ENCODE results near the gene IQGAP1. TPM values are rescaled to one million over a fixed set of nuclear protein-coding genes. Genes with fewer than 3 reads are reported as not detected.

Gene IQGAP1
- total RNA-seq, 1 experiment from 2014 or later: 52.7 TPM

DNA sequence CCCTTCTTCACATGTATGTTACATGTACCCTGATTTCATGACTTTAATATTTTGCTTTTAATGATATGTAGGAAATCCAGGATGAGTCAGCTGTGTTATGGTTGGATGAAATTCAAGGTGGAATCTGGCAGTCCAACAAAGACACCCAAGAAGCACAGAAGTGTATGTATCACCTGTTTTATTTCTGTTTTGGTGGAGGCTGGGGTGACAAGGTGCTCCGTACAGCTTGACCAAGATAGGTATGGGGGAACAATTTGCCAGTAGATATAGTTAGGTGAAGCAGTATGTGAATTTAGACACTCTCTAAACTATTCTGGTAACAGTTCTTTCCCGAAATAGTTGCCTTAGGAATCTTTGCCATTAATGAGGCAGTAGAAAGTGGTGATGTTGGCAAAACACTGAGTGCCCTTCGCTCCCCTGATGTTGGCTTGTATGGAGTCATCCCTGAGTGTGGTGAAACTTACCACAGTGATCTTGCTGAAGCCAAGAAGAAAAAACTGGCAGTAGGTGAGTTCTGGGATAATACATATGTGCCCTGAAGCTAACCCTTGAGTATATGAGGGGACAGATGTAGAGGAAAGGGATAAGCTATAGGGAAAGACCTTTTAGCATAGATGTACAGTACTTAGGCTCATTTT lies 78.0 kb downstream of the IQGAP1 start:
- no peak for DNase-seq (ENCODE audit: low spot score)
- in situ Hi-C loops (cut with HindIII; ENCODE audit: low sequenced_read_pairs): no loop called here

GRCh38 chr15:90469723-90470122 lies 81.7 kb downstream of the IQGAP1 start:
- DNase-seq (ENCODE audit: low spot score): no peak
- in situ Hi-C loops (cut with HindIII; ENCODE audit: low sequenced_read_pairs): no loop called here

DNA sequence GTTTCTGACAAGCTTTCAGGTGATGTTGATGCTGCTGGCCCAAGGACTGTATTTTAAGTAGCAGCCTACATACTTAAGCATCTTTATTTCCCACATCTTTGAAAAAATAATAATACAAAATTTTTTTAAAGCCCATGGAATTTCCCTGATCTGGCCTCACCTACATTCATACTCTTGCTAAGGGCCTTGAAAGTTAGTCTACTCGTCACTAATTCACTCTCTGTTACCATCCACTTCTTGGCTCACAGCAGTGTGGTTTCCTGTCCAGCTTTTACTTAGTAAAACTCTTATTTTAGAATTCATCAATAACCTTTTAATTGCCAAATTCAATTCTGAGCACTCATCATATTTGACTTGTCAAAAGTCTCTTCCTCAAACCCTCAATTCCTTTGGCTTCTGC lies 82.4 kb downstream of the IQGAP1 start:
- in situ Hi-C loops (cut with HindIII; ENCODE audit: low sequenced_read_pairs): no loop called here
- DNase-seq (ENCODE audit: low spot score): no peak

- DNase-seq (ENCODE audit: low spot score): no peak
- in situ Hi-C loops (cut with HindIII; ENCODE audit: low sequenced_read_pairs): no loop called here
Measured at GRCh38 chr15:90471126-90471525, 83.1 kb downstream of the IQGAP1 start.

DNA sequence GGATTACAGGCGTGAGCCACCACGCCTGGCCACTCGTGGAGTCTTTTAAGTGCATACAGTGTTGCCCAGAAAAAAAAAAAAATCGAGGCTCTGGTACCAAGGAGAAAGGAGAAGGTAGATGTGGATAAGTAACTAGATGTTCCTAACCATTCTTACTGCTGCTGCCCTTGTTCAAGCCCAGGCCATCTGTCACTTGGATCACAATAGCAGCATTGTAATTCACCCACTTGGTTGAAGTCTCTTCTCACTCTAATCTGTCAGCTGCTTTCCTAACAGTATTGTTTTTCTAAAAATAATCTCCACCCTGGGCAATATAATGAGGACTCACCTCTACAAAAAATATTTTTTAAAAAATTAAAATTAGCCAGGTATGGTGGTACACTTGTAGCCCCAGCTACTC lies 83.7 kb downstream of the IQGAP1 start:
- peak; percentile 36 for DNase-seq (ENCODE audit: low spot score)
- in situ Hi-C loops (cut with HindIII; ENCODE audit: low sequenced_read_pairs): no loop called here

GRCh38 chr15:90478846-90479481 lies 90.9 kb downstream of the IQGAP1 start:
- in situ Hi-C loops (cut with HindIII; ENCODE audit: low sequenced_read_pairs): loop anchor here (25.0 kb wide), 1 partner anchor 167 kb away; no protein-coding TSS in a partner anchor
- DNase-seq (ENCODE audit: low spot score): no peak

- DNase-seq (ENCODE audit: low spot score): no peak
- in situ Hi-C loops (cut with HindIII; ENCODE audit: low sequenced_read_pairs): loop anchor here (25.0 kb wide), 1 partner anchor 167 kb away; no protein-coding TSS in a partner anchor
Measured at GRCh38 chr15:90479656-90480055, 91.6 kb downstream of the IQGAP1 start.

DNA sequence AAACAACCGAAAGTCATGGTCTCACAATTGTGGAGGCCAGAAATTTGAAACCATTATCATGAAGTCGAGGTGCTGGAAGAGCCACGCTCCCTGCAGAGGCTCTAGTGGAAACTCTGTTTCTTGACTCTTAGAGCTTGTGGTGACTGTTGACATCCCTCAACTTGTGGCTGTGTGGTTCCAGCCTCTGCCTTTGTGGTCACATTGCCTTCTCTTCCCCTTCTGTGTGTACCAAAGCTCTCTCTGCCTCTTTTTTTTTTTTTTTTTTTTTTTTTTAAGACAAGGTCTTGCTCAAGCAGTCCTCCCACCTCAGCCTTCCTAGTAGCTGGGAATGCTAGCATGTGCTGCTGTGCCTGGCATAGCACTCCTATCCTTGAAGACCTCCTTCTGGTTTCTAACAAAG lies 93.0 kb downstream of the IQGAP1 start:
- in situ Hi-C loops (cut with HindIII; ENCODE audit: low sequenced_read_pairs): loop anchor here (25.0 kb wide), 1 partner anchor 169 kb away; no protein-coding TSS in a partner anchor

GRCh38 chr15:90482124-90483011 lies 94.3 kb downstream of the IQGAP1 start:
- peak; percentile 67 for DNase-seq (ENCODE audit: low spot score)
- in situ Hi-C loops (cut with HindIII; ENCODE audit: low sequenced_read_pairs): loop anchor here (25.0 kb wide), 1 partner anchor 170 kb away; no protein-coding TSS in a partner anchor

More for the DNA sequence above, 93.0 kb downstream of the IQGAP1 start:
- no peak for DNase-seq (ENCODE audit: low spot score)

DNA sequence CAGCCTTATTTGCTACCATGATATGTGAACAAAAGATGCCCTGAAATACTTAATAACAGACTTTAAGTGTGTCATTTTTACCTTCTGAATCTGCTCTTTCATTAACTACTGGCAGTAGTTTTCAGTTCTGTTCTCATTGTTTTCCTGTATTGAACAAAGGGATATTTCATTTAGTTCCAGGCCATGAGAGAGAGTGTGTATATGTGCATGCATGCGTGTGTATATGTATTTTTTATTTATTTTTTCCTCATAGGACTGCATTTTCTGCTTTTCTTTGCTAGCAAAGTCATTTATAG lies 94.9 kb downstream of the IQGAP1 start:
- in situ Hi-C loops (cut with HindIII; ENCODE audit: low sequenced_read_pairs): loop anchor here (25.0 kb wide), 1 partner anchor 171 kb away; no protein-coding TSS in a partner anchor
- no peak for DNase-seq (ENCODE audit: low spot score)

- in situ Hi-C loops (cut with HindIII; ENCODE audit: low sequenced_read_pairs): loop anchor here (25.0 kb wide), 1 partner anchor 171 kb away; no protein-coding TSS in a partner anchor
- no peak for DNase-seq (ENCODE audit: low spot score)
Measured at GRCh38 chr15:90483637-90484036, 95.6 kb downstream of the IQGAP1 start.

DNA sequence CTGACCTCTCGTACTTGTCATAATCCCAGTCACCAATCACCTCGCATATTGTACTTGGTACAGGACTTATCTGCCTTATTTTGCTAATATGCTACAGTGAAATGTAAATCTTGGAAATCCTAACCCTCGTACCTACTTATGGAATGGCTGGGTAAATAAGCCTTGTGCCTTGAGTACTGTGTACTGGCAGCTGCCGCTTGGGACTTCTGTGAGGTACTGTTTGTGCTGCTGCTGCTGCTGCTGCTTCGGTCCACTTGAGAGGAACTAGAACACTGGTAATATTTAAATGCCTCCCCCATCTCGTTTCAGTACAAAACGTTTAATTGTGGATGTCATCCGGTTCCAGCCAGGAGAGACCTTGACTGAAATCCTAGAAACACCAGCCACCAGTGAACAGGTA lies 99.1 kb downstream of the IQGAP1 start:
- no peak for DNase-seq (ENCODE audit: low spot score)
- in situ Hi-C loops (cut with HindIII; ENCODE audit: low sequenced_read_pairs): loop anchor here (25.0 kb wide), 1 partner anchor 175 kb away; no protein-coding TSS in a partner anchor

DNA sequence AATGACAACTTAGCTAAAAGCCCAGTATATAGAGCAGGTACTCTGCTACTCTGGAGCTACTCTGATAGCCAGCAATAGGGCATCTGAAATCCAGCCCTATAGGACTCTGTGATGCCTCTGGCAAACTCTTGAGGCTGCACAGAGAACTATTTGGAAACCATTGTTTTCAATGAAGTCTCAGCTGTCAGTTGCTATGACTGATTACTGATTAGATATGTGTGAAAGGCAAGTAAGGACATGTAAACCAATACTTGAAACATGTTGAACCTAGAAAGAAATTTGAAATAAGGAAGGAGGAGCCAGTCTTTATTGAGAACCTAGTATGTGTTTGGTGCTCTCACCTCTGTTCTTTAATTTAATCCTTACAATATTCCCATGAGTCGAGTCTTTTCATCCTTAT lies 101.5 kb downstream of the IQGAP1 start:
- in situ Hi-C loops (cut with HindIII; ENCODE audit: low sequenced_read_pairs): loop anchor here (25.0 kb wide), 1 partner anchor 177 kb away; no protein-coding TSS in a partner anchor

GRCh38 chr15:90489944-90490343 lies 101.9 kb downstream of the IQGAP1 start:
- in situ Hi-C loops (cut with HindIII; ENCODE audit: low sequenced_read_pairs): loop anchor here (25.0 kb wide), 1 partner anchor 178 kb away; no protein-coding TSS in a partner anchor

More for the DNA sequence above, 101.5 kb downstream of the IQGAP1 start:
- no peak for DNase-seq (ENCODE audit: low spot score)

DNA sequence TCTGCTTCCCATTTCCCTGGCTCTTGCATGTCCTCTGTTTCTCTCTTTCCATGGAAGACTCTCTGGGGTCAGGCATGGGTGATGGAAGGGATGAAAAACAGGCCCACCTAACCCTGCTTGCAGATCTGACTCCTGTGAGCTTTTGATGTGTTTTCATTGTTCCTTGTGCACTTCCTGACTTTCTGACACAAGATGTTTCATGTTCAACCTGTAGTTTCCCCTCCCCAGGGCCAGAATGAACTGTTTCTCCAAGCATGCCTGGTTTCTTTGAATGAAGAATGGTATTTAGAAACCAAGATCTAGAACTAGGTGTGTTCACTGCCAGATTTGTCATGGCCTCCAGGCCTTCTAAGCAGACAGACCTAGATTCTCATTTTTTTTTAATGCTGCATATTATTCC lies 105.6 kb downstream of the IQGAP1 start:
- in situ Hi-C loops (cut with HindIII; ENCODE audit: low sequenced_read_pairs): loop anchor here (25.0 kb wide), 1 partner anchor 181 kb away; no protein-coding TSS in a partner anchor
- DNase-seq (ENCODE audit: low spot score): no peak

More at GRCh38 chr15:90489944-90490343, 101.9 kb downstream of the IQGAP1 start:
- no peak for DNase-seq (ENCODE audit: low spot score)

GRCh38 chr15:90495067-90495466 lies 107.0 kb downstream of the IQGAP1 start:
- no peak for DNase-seq (ENCODE audit: low spot score)
- in situ Hi-C loops (cut with HindIII; ENCODE audit: low sequenced_read_pairs): loop anchor here (25.0 kb wide), 1 partner anchor 183 kb away; no protein-coding TSS in a partner anchor

DNA sequence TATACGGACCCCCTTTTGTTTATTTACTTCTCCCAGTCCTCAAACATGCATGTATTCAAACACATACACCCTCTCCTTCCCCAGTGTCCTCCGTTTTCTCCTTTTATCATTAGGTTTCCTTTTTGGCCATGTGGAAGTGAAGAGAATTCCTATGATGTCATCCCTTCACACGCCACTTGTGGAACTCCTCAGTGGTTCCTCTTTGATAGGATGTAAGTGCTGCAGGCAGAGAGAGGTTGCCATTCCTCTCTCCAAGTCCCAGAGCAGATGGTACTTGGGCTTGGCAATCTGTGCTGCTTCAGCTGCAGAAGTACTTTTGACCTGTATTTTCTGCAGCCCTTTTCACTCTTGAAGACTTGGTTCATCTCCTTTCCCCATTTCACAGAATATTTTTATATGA lies 108.7 kb downstream of the IQGAP1 start:
- in situ Hi-C loops (cut with HindIII; ENCODE audit: low sequenced_read_pairs): loop anchor here (25.0 kb wide), 1 partner anchor 184 kb away; no protein-coding TSS in a partner anchor
- peak; percentile 71 for DNase-seq (ENCODE audit: low spot score)

DNA sequence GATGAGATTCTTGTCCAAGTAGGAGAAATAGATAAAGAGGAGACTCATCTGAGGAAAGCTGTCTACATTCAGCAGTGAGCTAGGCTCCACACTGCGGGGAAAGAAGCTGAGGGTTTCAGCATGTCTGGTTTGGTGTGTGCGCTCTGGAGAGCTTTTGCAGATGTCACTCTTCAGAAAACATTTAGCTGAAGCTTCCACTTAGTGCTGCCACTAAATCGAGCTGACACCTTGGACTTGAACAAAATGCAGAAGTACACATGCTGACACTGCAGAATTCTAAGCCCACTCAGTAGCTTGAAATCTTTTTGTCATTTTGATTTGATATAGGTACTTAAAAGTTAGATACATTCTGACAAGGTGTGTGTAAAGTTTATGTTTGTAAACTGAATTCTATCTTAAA lies 109.3 kb downstream of the IQGAP1 start:
- DNase-seq (ENCODE audit: low spot score): no peak
- in situ Hi-C loops (cut with HindIII; ENCODE audit: low sequenced_read_pairs): loop anchor here (25.0 kb wide), 1 partner anchor 185 kb away; no protein-coding TSS in a partner anchor

DNA sequence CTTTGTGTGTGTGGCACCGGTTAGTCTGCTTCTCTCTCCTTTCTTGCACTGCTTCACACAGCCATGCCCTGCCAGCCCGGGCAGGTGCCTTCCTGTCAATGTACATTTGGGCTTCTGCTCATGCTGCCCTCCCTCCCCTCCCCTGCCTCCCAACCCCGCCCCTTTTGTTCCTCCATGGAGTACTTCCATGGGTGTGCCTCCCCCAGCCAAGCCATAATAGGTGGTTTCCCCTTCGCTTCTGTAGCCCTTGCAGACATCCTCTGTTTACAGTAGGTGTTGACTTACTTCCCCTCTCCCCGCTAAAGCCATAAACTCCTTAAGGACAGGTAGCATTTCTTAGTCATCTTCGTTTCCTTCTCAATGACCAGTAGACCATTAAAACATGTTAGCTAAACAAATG lies 109.9 kb downstream of the IQGAP1 start:
- in situ Hi-C loops (cut with HindIII; ENCODE audit: low sequenced_read_pairs): loop anchor here (25.0 kb wide), 1 partner anchor 186 kb away; no protein-coding TSS in a partner anchor

More for the DNA sequence above, 109.9 kb downstream of the IQGAP1 start:
- no peak for DNase-seq (ENCODE audit: low spot score)
